ENCODE data around the gene KCND2. TPM values are rescaled to one million over a fixed set of nuclear protein-coding genes. Genes with fewer than 3 reads are reported as not detected.

The KCND2 gene
- polyA plus RNA-seq, 2 of the 4 experiments (the other 2 are of a cell fraction), result 0.01 TPM; not detected in 1

DNA sequence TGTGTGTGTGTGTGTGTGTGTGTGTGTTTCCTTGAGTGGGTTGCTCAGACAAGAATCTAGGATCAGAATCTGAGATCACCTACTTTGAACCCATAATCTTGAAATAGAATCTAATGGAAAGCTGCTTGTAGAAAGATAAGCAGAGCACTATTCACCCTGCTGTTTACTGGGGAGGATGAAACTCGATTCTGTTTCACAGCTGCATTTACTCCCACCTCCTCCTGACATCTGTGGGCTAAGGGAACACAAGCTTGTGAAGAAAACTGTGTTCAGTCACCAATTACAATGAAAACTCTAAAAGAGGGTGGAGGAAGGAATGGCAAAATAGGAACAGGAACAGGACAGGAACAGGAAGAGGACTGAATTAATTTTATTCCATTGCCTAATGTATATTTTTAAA lies 315.4 kb downstream of the KCND2 start:
- DNase-seq (ENCODE audit: low read depth in 1 of 2, low spot score in 1 of 2), result no peak
- no peak overlapping the region for H3K4me3 ChIP-seq
- H3K4me1 ChIP-seq, result no peaks in the 10 kb centered on the region
- TF ChIP-seq FOSB (CRISPR knock-in tag; IDR thresholded peaks at IDR 0.05) (no peak), KDM1A (IDR thresholded peaks at IDR 0.05; ENCODE audit: low read depth) (no peak), CHD2 (IDR thresholded peaks at IDR 0.05; ENCODE audit: low read length, partially characterized antibody) (no peak), HOXB13 (CRISPR knock-in tag; IDR thresholded peaks at IDR 0.05; ENCODE audit: low read depth) (no peak)
- 0% methylated on average over 1 of the region's 1 CpG for WGBS (ENCODE audit: missing lambda C conversion rate)
- no peak for FAIRE-seq
- ATAC-seq, result no peak
- H3K9me3 ChIP-seq, result no peaks in the 10 kb centered on the region
- no peak overlapping the region for H3K4me2 ChIP-seq
- ChIA-PET CTCF (no interaction called here), POLR2A (no interaction called here)
- no peak overlapping the region for H3K27ac ChIP-seq

DNA sequence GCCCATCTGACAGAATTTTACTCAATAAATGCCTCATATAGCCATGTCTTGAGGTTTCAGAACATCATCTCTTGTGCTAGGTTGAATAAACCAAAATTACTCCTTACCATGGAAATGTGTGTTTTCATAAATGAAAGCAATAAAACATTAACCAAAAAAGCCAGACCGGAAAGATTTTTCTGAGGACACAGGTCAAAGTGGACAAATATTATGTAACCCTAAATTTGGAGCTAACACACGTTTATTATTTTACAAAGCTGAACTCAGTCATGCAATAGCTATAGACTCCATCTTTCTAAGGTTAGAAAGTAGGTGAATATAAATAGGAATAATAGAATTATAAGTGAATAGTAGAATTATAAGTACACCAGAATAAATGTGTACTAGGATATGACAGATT lies 315.9 kb downstream of the KCND2 start:
- no peak for ATAC-seq
- CTCF ChIA-PET, result interaction anchor here (0.5 kb wide), 1 partner anchor 101 kb away, joined by 3 read pairs; no protein-coding TSS in a partner anchor
- no peak overlapping the region for H3K27ac ChIP-seq
- FAIRE-seq, result no peak
- H3K4me3 ChIP-seq, result no peak overlapping the region
- H3K9me3 ChIP-seq, result no peaks in the 10 kb centered on the region
- POLR2A ChIA-PET, result no interaction called here
- no peak for DNase-seq (ENCODE audit: low read depth in 1 of 2, low spot score in 1 of 2)
- no peaks in the 10 kb centered on the region for H3K4me1 ChIP-seq
- WGBS (ENCODE audit: missing lambda C conversion rate), result 1% methylated on average over 2 of the region's 2 CpGs
- TF ChIP-seq SMC3 (IDR thresholded peaks at IDR 0.05) (no peak), JUN (IDR thresholded peaks at IDR 0.05) (no peak), SREBF2 (IDR thresholded peaks at IDR 0.05) (no peak), TFCP2L1 (CRISPR knock-in tag; IDR thresholded peaks at IDR 0.05) (no peak), RARB (CRISPR knock-in tag; IDR thresholded peaks at IDR 0.05) (no peak), CHD2 (IDR thresholded peaks at IDR 0.05; ENCODE audit: low read length, partially characterized antibody) (no peak), ZFP36 (IDR thresholded peaks at IDR 0.05; ENCODE audit: borderline replicate concordance, partially characterized antibody) (no peak), HOXB13 (CRISPR knock-in tag; IDR thresholded peaks at IDR 0.05; ENCODE audit: low read depth) (no peak), ZSCAN20 (CRISPR knock-in tag; IDR thresholded peaks at IDR 0.05) (no peak), TP53 (CRISPR knock-in tag; IDR thresholded peaks at IDR 0.05) (no peak)
- TF ChIP-seq, protein P1, sequence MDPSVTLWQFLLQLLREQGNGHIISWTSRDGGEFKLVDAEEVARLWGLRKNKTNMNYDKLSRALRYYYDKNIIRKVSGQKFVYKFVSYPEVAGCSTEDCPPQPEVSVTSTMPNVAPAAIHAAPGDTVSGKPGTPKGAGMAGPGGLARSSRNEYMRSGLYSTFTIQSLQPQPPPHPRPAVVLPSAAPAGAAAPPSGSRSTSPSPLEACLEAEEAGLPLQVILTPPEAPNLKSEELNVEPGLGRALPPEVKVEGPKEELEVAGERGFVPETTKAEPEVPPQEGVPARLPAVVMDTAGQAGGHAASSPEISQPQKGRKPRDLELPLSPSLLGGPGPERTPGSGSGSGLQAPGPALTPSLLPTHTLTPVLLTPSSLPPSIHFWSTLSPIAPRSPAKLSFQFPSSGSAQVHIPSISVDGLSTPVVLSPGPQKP (IDR thresholded peaks at IDR 0.05; ENCODE audit: low read depth, low read length), result no peak
- TF ChIP-seq, protein P2, sequence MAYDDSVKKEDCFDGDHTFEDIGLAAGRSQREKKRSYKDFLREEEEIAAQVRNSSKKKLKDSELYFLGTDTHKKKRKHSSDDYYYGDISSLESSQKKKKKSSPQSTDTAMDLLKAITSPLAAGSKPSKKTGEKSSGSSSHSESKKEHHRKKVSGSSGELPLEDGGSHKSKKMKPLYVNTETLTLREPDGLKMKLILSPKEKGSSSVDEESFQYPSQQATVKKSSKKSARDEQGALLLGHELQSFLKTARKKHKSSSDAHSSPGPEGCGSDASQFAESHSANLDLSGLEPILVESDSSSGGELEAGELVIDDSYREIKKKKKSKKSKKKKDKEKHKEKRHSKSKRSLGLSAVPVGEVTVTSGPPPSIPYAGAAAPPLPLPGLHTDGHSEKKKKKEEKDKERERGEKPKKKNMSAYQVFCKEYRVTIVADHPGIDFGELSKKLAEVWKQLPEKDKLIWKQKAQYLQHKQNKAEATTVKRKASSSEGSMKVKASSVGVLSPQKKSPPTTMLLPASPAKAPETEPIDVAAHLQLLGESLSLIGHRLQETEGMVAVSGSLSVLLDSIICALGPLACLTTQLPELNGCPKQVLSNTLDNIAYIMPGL (CRISPR knock-in tag; IDR thresholded peaks at IDR 0.05; ENCODE audit: borderline replicate concordance), result no peak
- TF ChIP-seq, protein P3, sequence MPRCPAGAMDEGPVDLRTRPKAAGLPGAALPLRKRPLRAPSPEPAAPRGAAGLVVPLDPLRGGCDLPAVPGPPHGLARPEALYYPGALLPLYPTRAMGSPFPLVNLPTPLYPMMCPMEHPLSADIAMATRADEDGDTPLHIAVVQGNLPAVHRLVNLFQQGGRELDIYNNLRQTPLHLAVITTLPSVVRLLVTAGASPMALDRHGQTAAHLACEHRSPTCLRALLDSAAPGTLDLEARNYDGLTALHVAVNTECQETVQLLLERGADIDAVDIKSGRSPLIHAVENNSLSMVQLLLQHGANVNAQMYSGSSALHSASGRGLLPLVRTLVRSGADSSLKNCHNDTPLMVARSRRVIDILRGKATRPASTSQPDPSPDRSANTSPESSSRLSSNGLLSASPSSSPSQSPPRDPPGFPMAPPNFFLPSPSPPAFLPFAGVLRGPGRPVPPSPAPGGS (IDR thresholded peaks at IDR 0.05), result no peak
- TF ChIP-seq, protein P4, sequence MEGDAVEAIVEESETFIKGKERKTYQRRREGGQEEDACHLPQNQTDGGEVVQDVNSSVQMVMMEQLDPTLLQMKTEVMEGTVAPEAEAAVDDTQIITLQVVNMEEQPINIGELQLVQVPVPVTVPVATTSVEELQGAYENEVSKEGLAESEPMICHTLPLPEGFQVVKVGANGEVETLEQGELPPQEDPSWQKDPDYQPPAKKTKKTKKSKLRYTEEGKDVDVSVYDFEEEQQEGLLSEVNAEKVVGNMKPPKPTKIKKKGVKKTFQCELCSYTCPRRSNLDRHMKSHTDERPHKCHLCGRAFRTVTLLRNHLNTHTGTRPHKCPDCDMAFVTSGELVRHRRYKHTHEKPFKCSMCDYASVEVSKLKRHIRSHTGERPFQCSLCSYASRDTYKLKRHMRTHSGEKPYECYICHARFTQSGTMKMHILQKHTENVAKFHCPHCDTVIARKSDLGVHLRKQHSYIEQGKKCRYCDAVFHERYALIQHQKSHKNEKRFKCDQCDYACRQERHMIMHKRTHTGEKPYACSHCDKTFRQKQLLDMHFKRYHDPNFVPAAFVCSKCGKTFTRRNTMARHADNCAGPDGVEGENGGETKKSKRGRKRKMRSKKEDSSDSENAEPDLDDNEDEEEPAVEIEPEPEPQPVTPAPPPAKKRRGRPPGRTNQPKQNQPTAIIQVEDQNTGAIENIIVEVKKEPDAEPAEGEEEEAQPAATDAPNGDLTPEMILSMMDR (IDR thresholded peaks at IDR 0.05), result no peak
- no peak overlapping the region for H3K4me2 ChIP-seq

DNA sequence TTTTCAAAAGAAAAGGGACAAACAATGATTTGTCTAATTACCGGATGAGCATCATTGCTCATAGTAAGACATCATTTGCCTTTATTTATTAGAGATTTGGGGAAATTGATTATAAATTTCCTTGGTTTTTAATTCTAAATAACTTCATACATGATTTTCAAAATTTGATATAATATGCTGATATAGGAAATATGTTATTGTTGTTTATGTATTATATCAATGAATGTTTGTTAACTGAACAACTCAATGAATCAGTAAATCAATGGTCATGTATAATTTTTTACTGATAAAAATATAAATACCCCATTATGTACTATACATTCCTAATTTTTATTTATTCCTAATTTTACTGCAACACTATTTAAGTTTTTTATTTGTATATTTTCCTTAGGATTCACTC lies 327.6 kb downstream of the KCND2 start:
- FAIRE-seq, result no peak
- no peak for DNase-seq (ENCODE audit: low read depth in 1 of 2, low spot score in 1 of 2)
- CTCF ChIA-PET, result no interaction called here
- TF ChIP-seq NR3C1 (IDR thresholded peaks at IDR 0.05) (no peak), NPAS2 (CRISPR knock-in tag; IDR thresholded peaks at IDR 0.05; ENCODE audit: borderline replicate concordance) (no peak), MAFK (IDR thresholded peaks at IDR 0.05; ENCODE audit: partially characterized antibody) (no peak), TP53 (CRISPR knock-in tag; IDR thresholded peaks at IDR 0.05) (no peak), KDM1A (IDR thresholded peaks at IDR 0.05; ENCODE audit: low read depth) (no peak), TFCP2L1 (CRISPR knock-in tag; IDR thresholded peaks at IDR 0.05) (no peak), FOSB (CRISPR knock-in tag; IDR thresholded peaks at IDR 0.05) (no peak), CHD4 (IDR thresholded peaks at IDR 0.05; ENCODE audit: borderline replicate concordance) (no peak)
- TF ChIP-seq, protein P2 (CRISPR knock-in tag; IDR thresholded peaks at IDR 0.05; ENCODE audit: borderline replicate concordance), result no peak
- TF ChIP-seq, protein P5, sequence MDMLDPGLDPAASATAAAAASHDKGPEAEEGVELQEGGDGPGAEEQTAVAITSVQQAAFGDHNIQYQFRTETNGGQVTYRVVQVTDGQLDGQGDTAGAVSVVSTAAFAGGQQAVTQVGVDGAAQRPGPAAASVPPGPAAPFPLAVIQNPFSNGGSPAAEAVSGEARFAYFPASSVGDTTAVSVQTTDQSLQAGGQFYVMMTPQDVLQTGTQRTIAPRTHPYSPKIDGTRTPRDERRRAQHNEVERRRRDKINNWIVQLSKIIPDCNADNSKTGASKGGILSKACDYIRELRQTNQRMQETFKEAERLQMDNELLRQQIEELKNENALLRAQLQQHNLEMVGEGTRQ (IDR thresholded peaks at IDR 0.05), result no peak
- Histone ChIP-seq H3K4me3 (no peak overlapping the region), H3K27ac (no peak overlapping the region), H3K4me1 (no peaks in the 10 kb centered on the region), H3K4me2 (no peak overlapping the region), H3K9me3 (no peaks in the 10 kb centered on the region)
- ATAC-seq, result no peak
- 88% methylated on average over 1 of the region's 1 CpG for WGBS (ENCODE audit: missing lambda C conversion rate)
- POLR2A ChIA-PET, result no interaction called here
